Panc1 (cell line): Measurements from ENCODE around the gene LONP2. TPM values are rescaled to one million over a fixed set of nuclear protein-coding genes. Genes with fewer than 3 reads are reported as not detected.

ENCODE experiments used
- ATAC-seq: fragments of 200-7000 bp; cut with Tn5 transposase; 2 replicates; pipeline ENCODE4 v1.9.1; 2020; ENCODE audit warnings: mild to moderate bottlenecking, moderate library complexity
- BruUV-seq: library from RNA; stranded (reverse); fragments of 400-500 nt; replicated peaks from 2 replicates; lab custom pipeline; 2021; lab: Mats Ljungman, UMichigan
- CTCF ChIA-PET: fragments of 300-600 bp; sonication (Branson Sonifier 250); formaldehyde crosslinking; loops from one replicate; lab custom pipeline; 2022; ENCODE audit warnings: antibody characterized with exemption; lab: Charles Lee
- POLR2A ChIA-PET: fragments of 300-600 bp; sonication (Branson Sonifier 250); formaldehyde crosslinking; loops from one replicate; lab custom pipeline; 2022; ENCODE audit warnings: antibody characterized with exemption; lab: Charles Lee
- DNase-seq: peaks from one replicate; pipeline ENCODE4 v3.0.0-alpha.2; 2010; ENCODE audit warnings: low read depth, low spot score
- H3K27ac ChIP-seq: 2 replicates; pipeline ENCODE4 v1.5.1; 2011; ENCODE audit warnings: mild to moderate bottlenecking, low read length, inconsistent platforms
- H3K27me3 ChIP-seq: fragments of 200-500 bp; sonication (Bioruptor generic); 2 replicates; pipeline ENCODE4 v1.6.0; 2014; ENCODE audit warnings: low read length, inconsistent platforms; ENCODE audit not compliant: control insufficient read depth, insufficient read depth
- H3K36me3 ChIP-seq: fragments of 200-500 bp; sonication (Bioruptor generic); 2 replicates; pipeline ENCODE4 v1.5.1; 2014; ENCODE audit warnings: inconsistent platforms, mild to moderate bottlenecking, low read length, moderate library complexity; ENCODE audit not compliant: control insufficient read depth, insufficient read depth
- H3K4me1 ChIP-seq: 2 replicates; pipeline ENCODE4 v1.5.1; 2011; ENCODE audit warnings: inconsistent platforms, mild to moderate bottlenecking, low read length, moderate library complexity; ENCODE audit not compliant: control insufficient read depth, insufficient read depth
- H3K4me3 ChIP-seq, 2 experiments: 2 replicates each; pipeline ENCODE4 v1.5.1; 2011 to 2012; ENCODE audit warnings: low read depth in 2 of 2, low read length in 2 of 2, mild to moderate bottlenecking in 2 of 2, inconsistent platforms in 1 of 2, moderate library complexity in 1 of 2
- H3K9me3 ChIP-seq: fragments of 200-500 bp; sonication (Bioruptor generic); 2 replicates; pipeline ENCODE4 v1.5.1; 2014; ENCODE audit warnings: low read depth, mild to moderate bottlenecking, inconsistent platforms, low read length, moderate library complexity; ENCODE audit not compliant: control insufficient read depth, insufficient read depth
- POLR2AphosphoS5 ChIP-seq: IDR thresholded peaks from 2 replicates; pipeline ENCODE4 v1.6.1; 2012; ENCODE audit warnings: mild to moderate bottlenecking, low read depth, low read length, moderate library complexity
- SIN3A ChIP-seq: IDR thresholded peaks from 2 replicates; pipeline ENCODE4 v1.6.1; 2012; ENCODE audit warnings: low read depth, mild to moderate bottlenecking, low read length, moderate library complexity, borderline replicate concordance; ENCODE audit not compliant: insufficient read depth
- TCF7L2 ChIP-seq: IDR thresholded peaks from 2 replicates; pipeline ENCODE4 v1.6.1; 2011; ENCODE audit warnings: mild to moderate bottlenecking, low read depth, low read length, inconsistent platforms
- in situ Hi-C: cut with HindIII; loops from 2 replicates; pipeline ENCODE4 v1.10.0; 2016; ENCODE audit warnings: low sequenced_read_pairs, low pct_unique_long_range_greater_than_20kb
- intact Hi-C: fragments of 100-400 bp; cut with micrococcal nuclease; formaldehyde crosslinking; loops from one replicate; pipeline ENCODE4 v1.10.0; 2022; ENCODE audit not compliant: unreplicated experiment
- total RNA-seq: library from RNA; stranded (reverse); gene quantifications from one replicate; pipeline ENCODE4 v1.2.1, GENCODE V29; 2021; ENCODE audit not compliant: unreplicated experiment
- TF ChIP-seq, protein P1 (sequence below), 2 experiments: IDR thresholded peaks; 2 replicates each; pipeline ENCODE4 v1.6.1; 2011 to 2012; ENCODE audit warnings: low read depth in 2 of 2, control low read depth in 1 of 2, low read length in 1 of 2, mild to moderate bottlenecking in 1 of 2, moderate library complexity in 1 of 2; ENCODE audit not compliant: insufficient read depth in 1 of 2
- TF ChIP-seq, protein P2 (sequence below): fragments of 450-650 bp; IDR thresholded peaks from 2 replicates; pipeline ENCODE4 v1.5.1; 2017; ENCODE audit warnings: mild to moderate bottlenecking

The LONP2 gene
- total RNA-seq, 1 experiment from 2014 or later, result 22.9 TPM

DNA sequence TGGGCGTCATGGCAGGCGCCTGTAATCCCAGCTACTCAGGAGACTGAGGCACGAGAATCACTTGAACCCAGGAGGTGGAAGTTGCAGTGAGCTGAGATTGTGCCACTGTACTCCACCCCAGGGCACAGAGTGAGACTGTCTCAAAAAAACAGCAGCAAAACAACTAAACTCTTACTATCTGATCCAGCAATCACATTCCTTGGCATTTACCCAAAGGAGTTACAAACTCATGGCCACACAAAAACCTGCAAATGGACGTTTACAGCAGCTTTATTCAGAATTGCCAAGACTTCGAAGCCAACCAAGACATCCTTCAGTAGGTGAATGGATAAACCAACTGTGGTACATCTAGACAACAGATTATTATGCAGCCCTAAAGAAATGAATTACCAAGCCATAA is 137.1 kb downstream of the LONP2 start:
- in situ Hi-C loops, result no loop called here
- Histone ChIP-seq H3K9me3 (no peaks in the 10 kb centered on the region), H3K4me3 (no peak overlapping the region), H3K36me3 (no peaks in the 10 kb centered on the region; the same call in none of the 2 replicates), H3K27ac (no peak overlapping the region), H3K4me1 (peaks cover 14% of the 10 kb centered on the region), H3K27me3 (no peaks in the 10 kb centered on the region)
- ChIA-PET CTCF (no interaction called here), POLR2A (no interaction called here)
- ATAC-seq (no peak), DNase-seq (no peak)
- no TSS peak for BruUV-seq
- intact Hi-C loops, result no loop called here
- TF ChIP-seq POLR2AphosphoS5, result no peak
- TF ChIP-seq, protein P1, sequence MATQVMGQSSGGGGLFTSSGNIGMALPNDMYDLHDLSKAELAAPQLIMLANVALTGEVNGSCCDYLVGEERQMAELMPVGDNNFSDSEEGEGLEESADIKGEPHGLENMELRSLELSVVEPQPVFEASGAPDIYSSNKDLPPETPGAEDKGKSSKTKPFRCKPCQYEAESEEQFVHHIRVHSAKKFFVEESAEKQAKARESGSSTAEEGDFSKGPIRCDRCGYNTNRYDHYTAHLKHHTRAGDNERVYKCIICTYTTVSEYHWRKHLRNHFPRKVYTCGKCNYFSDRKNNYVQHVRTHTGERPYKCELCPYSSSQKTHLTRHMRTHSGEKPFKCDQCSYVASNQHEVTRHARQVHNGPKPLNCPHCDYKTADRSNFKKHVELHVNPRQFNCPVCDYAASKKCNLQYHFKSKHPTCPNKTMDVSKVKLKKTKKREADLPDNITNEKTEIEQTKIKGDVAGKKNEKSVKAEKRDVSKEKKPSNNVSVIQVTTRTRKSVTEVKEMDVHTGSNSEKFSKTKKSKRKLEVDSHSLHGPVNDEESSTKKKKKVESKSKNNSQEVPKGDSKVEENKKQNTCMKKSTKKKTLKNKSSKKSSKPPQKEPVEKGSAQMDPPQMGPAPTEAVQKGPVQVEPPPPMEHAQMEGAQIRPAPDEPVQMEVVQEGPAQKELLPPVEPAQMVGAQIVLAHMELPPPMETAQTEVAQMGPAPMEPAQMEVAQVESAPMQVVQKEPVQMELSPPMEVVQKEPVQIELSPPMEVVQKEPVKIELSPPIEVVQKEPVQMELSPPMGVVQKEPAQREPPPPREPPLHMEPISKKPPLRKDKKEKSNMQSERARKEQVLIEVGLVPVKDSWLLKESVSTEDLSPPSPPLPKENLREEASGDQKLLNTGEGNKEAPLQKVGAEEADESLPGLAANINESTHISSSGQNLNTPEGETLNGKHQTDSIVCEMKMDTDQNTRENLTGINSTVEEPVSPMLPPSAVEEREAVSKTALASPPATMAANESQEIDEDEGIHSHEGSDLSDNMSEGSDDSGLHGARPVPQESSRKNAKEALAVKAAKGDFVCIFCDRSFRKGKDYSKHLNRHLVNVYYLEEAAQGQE (IDR thresholded peaks at IDR 0.05; ENCODE audit: insufficient read depth in 1 of 2, low read depth in 2 of 2, low read length in 1 of 2), result no peak
- no peak for TF ChIP-seq SIN3A
- no peak for TF ChIP-seq TCF7L2
- TF ChIP-seq, protein P2, sequence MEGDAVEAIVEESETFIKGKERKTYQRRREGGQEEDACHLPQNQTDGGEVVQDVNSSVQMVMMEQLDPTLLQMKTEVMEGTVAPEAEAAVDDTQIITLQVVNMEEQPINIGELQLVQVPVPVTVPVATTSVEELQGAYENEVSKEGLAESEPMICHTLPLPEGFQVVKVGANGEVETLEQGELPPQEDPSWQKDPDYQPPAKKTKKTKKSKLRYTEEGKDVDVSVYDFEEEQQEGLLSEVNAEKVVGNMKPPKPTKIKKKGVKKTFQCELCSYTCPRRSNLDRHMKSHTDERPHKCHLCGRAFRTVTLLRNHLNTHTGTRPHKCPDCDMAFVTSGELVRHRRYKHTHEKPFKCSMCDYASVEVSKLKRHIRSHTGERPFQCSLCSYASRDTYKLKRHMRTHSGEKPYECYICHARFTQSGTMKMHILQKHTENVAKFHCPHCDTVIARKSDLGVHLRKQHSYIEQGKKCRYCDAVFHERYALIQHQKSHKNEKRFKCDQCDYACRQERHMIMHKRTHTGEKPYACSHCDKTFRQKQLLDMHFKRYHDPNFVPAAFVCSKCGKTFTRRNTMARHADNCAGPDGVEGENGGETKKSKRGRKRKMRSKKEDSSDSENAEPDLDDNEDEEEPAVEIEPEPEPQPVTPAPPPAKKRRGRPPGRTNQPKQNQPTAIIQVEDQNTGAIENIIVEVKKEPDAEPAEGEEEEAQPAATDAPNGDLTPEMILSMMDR, result no peak

DNA sequence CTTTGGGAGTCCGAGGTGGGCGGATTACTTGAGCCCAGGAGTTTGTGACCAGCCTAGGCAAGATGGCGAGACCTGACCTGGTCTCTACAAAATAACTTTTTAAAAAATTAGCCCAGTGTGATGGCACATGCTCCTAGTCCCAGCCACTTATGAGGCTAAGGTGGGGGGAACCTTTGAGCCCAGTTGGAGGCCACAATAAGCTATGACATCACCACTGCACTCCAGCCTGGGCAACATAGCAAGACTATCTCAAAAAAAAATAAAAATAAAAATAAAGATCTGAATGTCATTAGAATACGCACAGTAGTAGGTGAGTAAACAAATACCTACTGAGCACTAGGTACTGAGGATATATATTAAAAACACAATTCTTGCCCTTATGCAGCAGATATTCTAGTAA is 138.0 kb downstream of the LONP2 start:
- no peaks in the 10 kb centered on the region for H3K9me3 ChIP-seq
- no TSS peak for BruUV-seq
- in situ Hi-C loops, result no loop called here
- DNase-seq (no peak), ATAC-seq (no peak)
- H3K4me1 ChIP-seq, result peaks cover 14% of the 10 kb centered on the region
- ChIA-PET POLR2A (interaction anchor here (0.6 kb wide), 1 partner anchor 11 kb away, joined by 6 read pairs; no protein-coding TSS in a partner anchor), CTCF (no interaction called here)
- H3K4me3 ChIP-seq, result no peak overlapping the region
- intact Hi-C loops, result no loop called here
- H3K27me3 ChIP-seq, result no peaks in the 10 kb centered on the region
- H3K27ac ChIP-seq, result no peak overlapping the region
- TF ChIP-seq SIN3A (no peak), POLR2AphosphoS5 (no peak)
- TF ChIP-seq, protein P2, result no peak
- TF ChIP-seq, protein P1 (IDR thresholded peaks at IDR 0.05; ENCODE audit: insufficient read depth in 1 of 2, low read depth in 2 of 2, low read length in 1 of 2), result no peak
- H3K36me3 ChIP-seq, result no peaks in the 10 kb centered on the region; the same call in none of the 2 replicates
